Hematopoietic multipotent progenitor cell treated with erythropoietin and hydrocortisone succinate and interleukin-3 and kit ligand, for 17 days (in vitro differentiated cells): ENCODE results near the gene TACSTD2.
"Not testable (repeated sequence)": the region's sequence is repeated elsewhere in the genome, so short reads cannot be mapped to it uniquely, and the experiment has no call there.

Source experiments
- DNase-seq: peaks from one replicate; pipeline ENCODE4 v3.0.0-alpha.2; 2015; ENCODE audit warnings: low spot score

Gene TACSTD2, protein sequence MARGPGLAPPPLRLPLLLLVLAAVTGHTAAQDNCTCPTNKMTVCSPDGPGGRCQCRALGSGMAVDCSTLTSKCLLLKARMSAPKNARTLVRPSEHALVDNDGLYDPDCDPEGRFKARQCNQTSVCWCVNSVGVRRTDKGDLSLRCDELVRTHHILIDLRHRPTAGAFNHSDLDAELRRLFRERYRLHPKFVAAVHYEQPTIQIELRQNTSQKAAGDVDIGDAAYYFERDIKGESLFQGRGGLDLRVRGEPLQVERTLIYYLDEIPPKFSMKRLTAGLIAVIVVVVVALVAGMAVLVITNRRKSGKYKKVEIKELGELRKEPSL

DNA sequence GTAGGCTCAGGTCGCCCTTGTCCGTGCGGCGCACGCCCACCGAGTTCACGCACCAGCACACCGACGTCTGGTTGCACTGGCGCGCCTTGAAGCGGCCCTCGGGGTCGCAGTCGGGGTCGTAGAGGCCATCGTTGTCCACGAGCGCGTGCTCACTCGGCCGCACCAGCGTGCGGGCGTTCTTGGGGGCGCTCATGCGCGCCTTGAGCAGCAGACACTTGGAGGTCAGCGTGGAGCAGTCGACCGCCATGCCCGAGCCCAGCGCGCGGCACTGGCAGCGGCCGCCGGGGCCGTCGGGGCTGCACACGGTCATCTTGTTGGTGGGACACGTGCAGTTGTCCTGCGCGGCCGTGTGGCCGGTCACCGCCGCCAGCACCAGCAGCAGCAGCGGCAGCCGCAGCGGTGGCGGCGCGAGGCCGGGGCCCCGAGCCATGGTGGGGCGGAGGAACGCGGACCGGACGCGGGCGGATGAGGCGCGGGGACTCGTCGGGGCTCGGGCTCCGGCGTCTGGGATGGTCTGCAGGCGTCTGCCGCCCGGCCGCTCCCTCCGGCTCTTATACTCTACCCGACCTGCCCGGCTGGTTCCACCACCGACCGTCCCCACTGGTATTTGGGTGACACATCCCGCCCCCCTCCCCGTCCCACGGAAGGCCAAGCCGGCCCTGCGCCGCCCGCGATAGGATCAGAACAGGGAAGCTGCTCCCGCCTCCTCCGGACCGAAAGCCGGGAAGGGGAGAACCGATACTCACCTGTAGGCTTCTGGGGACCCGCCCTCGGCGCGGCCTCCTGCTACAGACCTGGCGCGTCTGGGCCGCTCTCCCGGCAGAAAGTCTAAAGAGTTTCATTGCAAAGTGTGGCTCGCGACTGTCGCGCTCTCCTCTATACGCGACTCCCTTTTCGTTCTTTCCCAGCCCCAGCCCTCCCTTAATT, at the start of gene TACSTD2:
Gene TACSTD2, minus strand, starts transcription at position 526 of the 927 bp plus-strand sequence. Its CDS starts 96 bp downstream, at position 430.
- no peak for DNase-seq

DNA sequence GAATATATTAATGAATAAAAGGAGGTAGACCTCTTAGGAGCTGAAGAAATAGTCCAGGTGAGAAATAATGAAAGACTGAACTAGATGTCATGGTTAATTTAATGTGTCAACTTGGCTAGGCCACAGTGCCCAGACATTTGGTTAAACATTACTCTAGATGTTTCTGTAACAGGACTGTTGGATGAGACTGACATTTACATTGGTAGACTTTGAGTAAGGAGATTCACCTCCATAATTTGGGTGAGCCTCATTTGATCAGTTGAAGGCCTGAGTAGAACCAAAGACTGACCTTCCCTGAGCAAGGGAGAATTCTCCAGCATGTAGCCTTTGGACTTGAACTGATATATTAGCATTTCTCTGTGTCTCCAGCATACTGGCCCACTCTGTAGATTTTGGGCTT, 49.2 kb upstream of the TACSTD2 start:
- no peak for DNase-seq

DNA sequence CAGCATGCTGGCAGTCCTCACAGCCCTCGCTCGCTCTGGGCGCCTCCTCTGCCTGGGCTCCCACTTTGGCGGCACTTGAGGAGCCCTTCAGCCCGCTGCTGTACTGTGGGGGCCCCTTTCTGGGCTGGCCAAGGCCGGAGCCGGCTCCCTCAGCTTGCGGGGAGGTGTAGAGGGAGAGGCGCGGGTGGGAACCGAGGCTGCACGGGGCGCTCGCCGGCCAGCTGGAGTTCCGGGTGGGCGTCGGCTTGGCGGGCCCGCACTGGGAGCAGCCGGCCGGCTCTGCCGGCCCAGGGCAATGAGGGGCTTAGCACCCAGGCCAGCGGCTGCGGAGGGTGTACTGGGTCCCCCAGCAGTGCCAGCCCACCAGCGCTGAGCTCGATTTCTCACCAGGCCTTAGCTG, 46.2 kb upstream of the TACSTD2 start:
- not testable (repeated sequence) for DNase-seq

DNA sequence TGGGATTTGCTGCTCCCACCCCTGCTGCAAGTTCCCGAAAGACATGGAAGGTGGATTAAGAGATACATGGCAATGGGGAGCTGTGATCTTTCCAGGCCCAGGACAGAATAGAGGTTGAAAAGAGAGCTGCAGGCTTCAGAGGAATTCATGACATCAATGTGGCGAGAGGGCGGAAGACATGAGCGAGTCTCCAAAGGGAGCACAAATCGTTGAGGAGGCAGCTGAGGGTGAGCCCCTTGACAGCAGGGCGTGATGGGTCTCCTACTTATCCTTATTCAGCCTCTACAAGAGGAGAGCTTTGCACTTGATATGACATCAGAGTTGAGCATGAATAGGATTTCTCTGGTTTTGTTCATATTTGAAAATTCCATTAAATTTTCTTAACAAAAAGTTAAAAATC, 45.5 kb upstream of the TACSTD2 start:
- DNase-seq, result no peak

DNA sequence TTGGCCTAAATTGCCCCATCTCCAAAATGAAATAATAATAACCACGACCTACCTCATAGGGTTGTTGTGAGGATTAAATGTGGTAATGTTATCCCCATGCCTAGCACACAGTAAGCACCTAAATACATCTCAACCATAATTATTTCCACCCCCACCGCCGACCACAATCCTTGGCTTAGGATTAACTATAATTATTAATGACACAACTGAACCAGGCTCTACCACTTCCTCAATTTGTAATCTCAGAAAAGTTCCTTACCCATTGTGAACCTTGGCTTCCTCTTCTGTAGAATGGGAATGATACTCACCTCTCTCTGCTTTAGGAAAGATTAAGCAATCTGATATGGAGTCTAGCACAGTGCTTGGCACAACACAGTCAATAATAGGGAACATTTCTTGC, 44.3 kb upstream of the TACSTD2 start:
- DNase-seq, result no peak

DNA sequence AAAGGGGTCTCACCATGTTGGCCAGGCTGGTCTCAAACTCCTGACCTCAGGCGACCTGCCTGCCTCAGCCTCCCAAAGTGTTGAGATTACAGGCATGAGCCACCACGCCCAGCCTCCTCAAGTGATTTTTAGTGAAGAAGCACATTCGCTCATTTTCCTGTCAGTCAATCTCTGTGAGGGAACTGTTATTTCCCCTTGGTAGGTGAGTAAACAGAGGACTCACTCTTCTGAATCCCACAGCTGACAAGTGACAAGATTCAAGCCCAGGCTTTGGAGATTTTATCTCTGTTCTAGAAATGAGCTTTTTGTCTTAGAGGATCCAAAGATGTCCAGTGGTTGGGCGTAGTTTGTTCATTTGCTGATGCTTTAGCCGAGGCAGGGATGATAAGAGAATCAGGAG, 43.9 kb upstream of the TACSTD2 start:
- no peak for DNase-seq

DNA sequence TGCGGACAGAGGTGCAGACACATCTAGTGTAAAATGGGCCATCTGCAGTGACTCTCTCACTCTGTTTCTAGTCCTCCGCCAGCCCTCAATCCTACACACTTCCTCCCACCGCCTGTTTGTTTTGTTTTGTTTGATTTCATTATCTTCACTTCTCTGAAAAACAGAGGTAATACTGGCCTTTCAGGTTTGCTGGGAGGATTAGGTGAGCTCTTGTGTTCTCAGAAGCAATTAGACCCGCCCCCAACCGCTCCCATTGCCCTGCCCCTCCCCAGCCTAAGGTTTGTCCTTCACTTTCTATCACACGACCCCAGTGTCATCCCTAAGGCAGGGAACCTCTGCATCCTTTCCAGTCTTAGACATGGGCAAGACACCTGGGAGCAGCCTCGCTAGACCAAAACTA, 43.2 kb upstream of the TACSTD2 start:
- DNase-seq, result no peak

DNA sequence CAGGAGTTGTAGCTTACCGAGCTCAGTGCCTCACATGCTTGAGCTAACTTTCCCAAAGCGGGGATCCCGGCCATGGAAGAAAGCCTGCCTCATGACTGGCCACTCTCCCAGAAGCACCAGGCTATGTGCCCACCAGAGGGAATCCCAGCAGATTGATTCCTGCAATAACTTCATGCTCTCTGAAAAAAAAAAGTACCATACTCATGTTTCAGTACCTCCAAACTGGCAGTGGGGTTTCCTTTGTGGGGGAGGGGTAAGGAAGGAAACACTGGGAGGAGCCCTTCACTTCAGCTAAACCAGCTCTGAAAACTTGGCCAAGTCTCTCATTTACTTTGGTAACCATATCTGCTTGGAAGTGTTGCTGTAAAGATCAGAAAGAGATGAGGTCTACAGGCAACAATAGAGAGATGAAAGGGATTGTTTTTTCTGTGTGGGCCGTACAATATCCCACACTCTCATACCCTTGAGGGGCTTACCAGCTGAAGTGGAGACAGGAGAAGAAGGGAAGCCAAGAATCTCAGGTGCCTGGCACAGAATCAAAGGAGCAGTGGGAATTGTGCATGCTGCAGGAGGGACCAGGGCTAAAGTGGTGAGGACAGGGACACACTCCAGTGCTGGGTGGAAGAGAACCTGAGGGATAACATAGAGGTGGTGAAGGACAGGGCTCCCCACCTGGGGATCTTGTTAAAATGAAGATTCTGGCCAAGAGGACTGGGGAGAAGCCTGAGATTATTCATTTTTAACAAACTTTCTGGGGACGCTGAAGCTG, 42.4 kb upstream of the TACSTD2 start:
- DNase-seq, result no peak

DNA sequence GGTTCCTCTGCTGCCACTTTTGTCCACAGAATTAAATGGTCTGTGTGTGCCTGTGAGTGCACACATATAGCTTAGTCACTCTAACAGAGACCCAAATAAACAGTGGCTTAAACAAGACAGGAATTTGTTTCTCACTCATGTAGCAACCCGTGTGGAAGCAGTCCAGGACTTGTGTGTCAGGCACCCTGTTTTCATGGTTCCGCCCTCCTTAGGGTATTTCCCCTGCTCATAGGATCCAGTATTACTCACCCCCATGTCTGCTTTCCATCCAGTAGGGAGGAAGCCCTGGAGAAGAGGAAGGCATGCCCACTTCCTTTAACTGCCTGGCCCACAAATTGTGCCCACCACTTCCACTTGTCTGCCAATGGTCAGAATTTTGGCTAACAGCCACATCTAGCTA, 41.3 kb upstream of the TACSTD2 start:
- DNase-seq, result no peak

DNA sequence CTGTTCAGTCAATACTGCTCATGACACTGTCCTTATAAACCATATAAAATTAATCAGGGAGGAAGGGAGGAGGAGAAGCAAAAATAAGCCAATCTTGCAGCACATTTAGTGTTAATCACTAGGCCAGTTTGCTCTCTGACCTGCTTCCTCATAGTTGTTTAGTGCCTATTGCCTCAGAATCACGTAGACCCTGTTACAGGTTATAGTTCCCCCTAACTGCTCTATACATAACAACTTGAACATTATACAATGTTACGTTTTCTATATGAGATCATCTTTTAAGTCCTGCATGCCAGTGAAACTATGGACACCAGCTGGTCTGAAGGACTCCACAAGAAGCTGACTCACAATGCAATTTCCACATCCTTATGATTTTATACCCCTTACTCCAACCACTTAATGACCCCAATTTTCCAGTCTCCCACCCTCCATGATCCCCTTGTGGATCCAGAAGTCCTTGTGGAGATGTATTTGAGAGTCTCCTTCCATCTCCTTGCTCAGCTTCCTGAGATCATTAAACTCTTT, 34.9 kb upstream of the TACSTD2 start:
- no peak for DNase-seq

DNA sequence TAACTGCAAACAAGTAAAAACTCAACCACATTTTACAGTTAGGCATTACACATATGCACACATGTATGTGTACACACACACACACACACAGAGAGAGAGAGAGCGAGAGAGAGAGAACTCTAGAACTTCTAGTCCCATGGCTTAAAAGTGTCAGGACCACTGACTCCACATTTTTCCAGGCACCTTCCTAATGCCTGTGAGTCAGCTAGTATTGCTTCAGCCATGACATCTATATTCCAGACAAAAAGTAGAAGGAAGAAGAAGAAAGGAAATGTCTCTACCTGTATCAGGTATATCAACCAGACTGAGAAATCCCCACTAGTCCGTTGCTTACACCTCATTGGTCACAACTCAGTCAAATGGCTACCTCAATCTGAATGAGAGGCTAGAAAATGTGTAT, 31.9 kb upstream of the TACSTD2 start:
- DNase-seq, result no peak

DNA sequence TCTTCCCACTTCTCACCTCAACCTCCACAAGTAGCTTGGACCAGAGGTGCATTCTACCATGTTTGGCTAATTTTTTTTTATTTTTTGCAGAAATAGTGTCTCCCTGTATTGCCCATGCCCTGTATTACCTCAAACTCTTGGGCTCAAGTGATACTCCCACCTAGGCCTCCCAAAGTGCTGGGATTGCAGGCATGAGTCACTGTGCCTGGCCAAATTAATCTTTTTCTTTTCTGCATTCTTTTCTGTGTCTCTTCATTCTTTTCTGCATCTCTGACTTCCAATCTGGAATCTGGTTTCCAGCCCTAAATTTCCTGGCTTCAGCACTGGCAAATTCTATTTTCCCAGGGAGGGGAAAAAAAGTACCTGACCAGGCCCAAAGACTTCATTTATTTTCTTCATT, 31.2 kb upstream of the TACSTD2 start:
- no peak for DNase-seq

DNA sequence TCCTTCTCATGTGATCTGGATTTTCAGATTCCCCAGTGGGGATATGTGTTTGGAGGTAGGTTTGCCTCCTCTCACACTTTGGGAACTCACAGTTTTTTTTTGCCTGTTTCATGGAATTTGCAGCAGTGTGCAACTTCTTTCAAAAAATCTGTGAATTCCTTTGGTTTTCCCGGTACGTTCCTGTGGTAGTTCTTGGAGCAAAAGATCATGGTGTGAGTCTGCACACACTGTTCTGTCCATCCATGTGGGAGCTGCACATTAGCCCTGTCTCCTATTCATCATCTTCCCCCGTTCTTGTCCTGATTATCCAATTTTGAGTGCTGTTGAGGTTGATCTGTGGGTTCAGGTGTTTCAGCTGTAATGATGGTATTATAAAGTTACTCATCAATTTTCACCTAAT, 30.3 kb upstream of the TACSTD2 start:
- no peak for DNase-seq

DNA sequence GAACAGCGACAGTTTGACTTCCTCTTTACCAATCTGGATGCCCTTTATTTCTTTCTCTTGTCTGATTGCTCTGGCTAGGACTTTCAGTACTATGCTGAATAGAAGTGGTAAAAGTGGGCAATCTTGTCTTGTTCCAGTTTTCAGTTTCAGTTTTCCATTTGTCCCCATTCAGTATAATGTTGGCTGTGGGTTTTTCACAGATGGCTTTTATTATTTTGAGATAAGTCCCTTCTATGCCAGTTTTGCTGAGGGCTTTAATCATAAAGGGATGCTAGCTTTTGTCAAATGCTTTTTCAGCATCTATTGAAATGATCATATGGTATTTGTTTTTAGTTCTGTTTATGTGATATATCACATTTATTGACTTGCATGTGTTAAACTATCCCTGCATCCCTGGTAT, 24.9 kb upstream of the TACSTD2 start:
- DNase-seq, result not testable (repeated sequence)

DNA sequence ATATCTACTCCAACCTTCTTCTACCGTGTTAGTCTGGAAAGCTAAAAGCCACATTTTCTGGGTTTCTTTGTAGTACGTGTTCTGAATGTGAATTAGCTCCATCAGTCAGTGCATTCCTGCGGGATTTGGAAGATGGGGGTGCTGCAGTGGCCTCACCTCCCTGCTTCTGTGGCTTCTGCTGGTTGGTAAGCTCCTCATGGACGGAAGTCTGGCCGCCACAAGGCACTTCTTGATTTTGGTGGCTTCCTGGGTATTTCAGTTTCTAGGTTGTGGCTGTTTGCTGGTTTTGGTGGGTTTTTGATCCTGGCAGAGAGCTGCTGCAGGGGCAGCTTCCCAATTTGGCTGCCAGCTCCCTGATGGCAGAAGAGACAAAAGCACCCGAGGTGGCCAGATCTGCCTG, 20.9 kb upstream of the TACSTD2 start:
- no peak for DNase-seq

DNA sequence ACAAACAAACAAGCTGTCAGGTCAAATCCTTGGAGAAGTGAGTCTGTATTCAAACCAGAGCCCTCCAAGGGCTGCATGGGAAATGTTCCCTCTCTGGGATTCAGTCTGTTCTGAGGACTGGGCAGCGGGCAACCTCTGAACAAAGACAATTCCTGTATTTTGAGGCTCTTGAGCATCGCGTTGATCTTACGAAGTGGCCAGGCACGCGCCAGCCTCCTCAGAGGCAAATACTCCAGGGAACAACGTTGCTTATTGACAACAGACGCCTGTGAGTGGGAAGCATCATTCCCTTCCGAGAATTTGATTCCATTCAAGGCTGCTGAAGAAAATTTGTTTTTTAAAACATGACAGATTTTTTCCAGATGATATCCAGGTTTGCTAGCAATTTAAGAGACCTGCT, 20.0 kb upstream of the TACSTD2 start:
- no peak for DNase-seq

DNA sequence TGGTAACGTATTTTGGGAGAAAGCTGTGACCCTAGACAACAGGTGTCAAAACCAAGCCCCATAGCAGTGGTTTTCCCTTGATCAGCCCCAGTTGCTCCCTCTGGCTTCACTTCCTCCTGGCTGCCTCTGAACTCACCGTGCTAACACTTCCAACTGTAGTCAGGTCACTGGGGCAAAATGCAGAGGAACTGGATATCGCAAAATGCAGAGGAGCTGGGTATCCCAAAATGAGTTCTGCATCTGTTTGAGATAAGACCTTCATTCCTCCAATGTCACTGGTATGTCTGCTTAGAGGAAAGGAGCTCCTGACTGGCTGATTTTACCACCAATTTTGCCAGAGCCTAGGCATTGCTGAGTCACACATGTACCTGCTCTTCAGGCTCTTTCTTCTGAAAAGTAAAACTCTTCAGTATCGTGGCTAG, 19.6 kb upstream of the TACSTD2 start:
- DNase-seq, result no peak

DNA sequence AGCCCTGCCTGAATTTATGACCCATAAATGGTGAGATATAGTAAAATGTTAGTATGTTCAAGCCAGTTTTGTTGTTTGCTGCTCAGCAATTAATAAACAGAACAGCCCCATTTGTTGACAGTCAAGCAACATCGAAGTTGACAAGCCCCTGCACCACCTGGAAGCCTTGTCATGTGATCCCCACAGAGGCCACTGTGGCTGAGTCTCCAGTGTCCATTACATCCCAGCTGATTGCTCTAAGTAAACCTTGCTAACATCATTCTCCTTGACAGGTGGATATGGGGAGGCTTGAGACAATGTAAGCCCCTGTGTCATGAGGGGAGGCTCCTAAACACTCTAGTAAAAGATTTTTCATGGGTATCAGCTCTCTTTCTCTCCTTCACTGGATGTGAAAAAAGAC, 17.5 kb upstream of the TACSTD2 start:
- DNase-seq, result no peak

DNA sequence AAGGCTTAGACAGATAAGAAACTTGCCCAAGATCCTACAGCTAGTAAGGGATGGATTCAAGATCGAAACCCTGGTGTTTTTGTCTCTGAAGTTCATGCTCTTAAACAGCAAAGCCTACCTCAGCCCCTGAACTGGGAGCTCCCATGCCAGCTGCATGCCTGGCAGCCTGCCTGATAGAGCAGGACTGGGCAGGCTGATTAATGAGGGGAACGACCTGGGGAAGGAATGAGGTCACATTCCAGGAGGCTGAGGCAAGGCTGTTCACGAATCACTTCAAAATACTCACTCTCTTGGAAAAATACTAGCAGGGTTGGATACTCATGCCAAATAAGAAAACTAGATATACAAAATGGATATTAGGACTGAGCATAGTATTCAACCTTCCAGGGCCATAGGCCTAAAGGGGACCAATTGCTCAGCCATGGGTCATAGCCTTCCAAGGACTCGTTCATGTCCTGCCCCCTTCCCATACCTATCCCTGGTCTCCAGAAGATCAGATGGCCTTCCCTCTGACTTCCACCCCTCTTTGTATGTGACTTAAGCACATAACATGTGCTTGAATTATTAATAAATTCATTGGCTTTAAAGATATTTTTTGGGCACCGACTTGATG, 15.6 kb upstream of the TACSTD2 start:
- no peak for DNase-seq

DNA sequence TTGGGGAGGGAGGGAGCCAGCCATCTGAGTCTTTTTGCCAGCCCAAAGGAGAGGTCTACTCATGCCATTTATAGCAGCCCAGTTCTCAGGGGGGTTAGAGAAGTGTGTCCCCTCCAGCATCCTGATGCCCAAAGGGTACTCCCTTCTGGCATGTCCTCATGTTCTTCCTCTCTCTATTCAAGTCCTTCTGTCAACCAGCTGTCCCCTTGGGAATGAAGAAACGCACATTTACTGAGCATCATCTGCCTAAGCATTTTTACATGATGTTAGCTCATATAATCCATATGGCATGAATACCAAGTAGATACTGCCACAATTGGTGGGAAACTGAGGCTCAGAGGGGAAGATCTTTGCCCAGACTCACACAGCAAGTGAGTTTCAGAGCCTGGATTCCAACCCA, 14.8 kb upstream of the TACSTD2 start:
- DNase-seq, result no peak

DNA sequence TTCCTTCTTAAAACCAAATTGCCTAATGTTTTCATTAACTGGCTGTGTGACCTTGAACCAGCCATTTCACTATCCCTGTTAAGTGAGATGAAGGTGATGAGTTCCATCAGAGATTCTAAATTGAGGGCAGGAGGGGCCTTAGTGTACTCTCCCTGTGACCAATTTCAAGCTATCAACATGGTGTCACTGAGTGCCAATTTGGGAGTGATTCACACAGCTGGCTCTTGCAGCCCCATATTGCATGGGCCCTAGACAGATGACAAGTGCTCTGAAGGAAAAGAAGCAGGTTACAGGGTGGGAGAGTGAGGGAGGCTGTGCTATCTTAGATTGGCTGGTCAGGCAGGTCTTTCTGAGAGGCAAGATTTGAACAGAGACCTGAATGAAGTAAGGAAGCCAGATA, 13.0 kb upstream of the TACSTD2 start:
- DNase-seq, result no peak

DNA sequence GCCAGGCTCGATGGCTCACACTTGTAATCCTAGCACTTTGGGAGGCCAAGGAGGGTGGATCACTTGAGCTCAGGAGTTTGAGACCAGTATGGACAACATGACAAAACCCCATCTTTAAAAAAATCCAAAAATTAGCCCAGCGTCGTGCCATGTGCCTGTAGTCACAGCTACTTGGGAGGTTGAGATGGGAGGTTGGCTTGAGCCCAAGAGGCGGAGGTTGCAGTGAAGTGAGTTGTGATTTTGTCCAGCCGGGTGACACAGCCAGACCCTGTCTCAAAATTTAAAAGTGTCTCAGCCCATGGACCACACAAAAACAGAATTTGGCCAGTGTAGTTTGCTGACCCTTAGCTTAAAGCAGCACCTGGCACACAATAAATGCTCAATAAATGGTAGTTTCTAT, 11.3 kb upstream of the TACSTD2 start:
- no peak for DNase-seq
